Spleen (tissue), 7 donors: ENCODE measurements around the gene KAT14.

Experiments used
- CTCF ChIP-seq, 11 experiments: fragments of 200-600 bp in 7 of 11; fragments of 450-650 bp in 4 of 11; sonication (generic) in 4 of 11; IDR thresholded peaks in 8 of 11; conservative IDR thresholded peaks in 3 of 11; 1 replicate in 7 of 11; 2 replicates in 4 of 11; pipeline versions ENCODE4 v1.4.0 to v1.8.0; 2016 to 2021; ENCODE audit warnings: antibody characterized with exemption in 11 of 11, inconsistent platforms in 4 of 11, mild to moderate bottlenecking in 1 of 11
- POLR2A ChIP-seq, 3 donors: fragments of 450-650 bp; IDR thresholded peaks; one replicate each; pipeline ENCODE4 v1.5.1; 2017; ENCODE audit warnings: antibody characterized with exemption in 3 of 3, mild to moderate bottlenecking in 1 of 3
- donor health status: DM: no; HTN: no; CAD: no; lungs with moderate emphysema.
- donor health status: DM: no; HTN: no; CAD: no.
- donor health status: DM: no; HTN: no; CAD: no.

GRCh38 chr20:18092890-18093289 is 44.8 kb upstream of the KAT14 start:
- no peak for TF ChIP-seq CTCF (IDR thresholded peaks at IDR 0.05 in 8 of 11, conservative IDR thresholded peaks at IDR 0.05 in 3 of 11)
- TF ChIP-seq POLR2A (IDR thresholded peaks at IDR 0.05) = no peak
